Measurements from ENCODE around the gene TELO2. TPM values are rescaled to one million over a fixed set of nuclear protein-coding genes. Genes with fewer than 3 reads are reported as not detected.

The TELO2 gene
- total and polyA plus RNA-seq, 4 donors = 12.9 to 19.3 (median 16.2) TPM

DNA sequence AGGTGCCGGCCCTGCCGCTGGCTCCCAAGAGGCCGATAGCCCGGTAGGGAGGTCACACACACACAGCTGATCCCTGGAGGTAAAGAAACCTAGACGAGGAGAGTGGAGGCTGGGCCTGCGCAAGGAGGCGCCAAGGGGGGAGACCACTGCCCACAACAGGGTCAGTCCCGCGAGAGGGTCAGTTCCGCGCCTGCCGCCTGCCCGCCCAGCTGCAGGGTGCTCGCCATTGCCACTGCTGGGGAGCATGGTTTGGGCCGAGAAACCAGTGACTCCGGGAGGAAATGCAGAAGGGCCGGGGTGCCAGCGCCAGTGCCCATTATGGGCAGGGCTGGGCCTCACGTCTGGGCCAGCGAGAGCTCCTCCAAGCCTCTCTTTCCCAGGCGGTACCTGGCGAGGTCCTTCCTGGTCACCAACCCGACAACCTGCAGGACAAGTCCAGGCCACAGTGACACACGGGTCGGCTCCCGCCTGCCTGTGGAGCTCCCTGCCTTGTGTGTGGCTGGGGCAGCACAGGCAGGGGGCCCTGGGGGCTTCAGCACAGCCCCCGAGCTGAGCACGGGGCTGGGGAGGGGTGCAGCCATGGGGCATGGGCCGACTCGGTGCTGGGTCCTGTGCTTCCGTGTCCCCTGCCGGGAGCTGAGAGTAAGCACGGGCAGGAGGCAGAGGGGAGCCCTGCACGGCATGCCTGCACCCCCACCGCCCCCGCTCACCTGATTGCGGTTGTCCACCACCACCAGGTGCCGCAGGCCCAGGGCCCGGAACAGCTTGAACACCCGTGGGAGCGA is 46.7 kb upstream of the TELO2 start:
- WGBS = 95% methylated on average over 41 of the region's 41 CpGs
- H3K36me3 ChIP-seq (ENCODE audit: control insufficient read depth in 4 of 4, insufficient read depth in 3 of 4, low read depth in 1 of 4, low read length in 3 of 4) = peaks cover 0 to 26% (median 6%) of the 10 kb centered on the region in 4 donors
- no peak overlapping the region for H3K9ac ChIP-seq (ENCODE audit: low read depth in 1 of 2, low read length in 2 of 2)
- TF ChIP-seq HNF4A (conservative IDR thresholded peaks at IDR 0.05) (no peak), TAF1 (conservative IDR thresholded peaks at IDR 0.05) (no peak), YY1 (IDR thresholded peaks at IDR 0.05) (no peak), HNF4G (IDR thresholded peaks at IDR 0.05) (no peak), RXRA (IDR thresholded peaks at IDR 0.05) (no peak), FOXA1 (IDR thresholded peaks at IDR 0.05) (no peak), FOXA2 (IDR thresholded peaks at IDR 0.05) (no peak), RAD21 (IDR thresholded peaks at IDR 0.05) (no peak), NR2F2 (IDR thresholded peaks at IDR 0.05) (no peak), SP1 (IDR thresholded peaks at IDR 0.05) (no peak), JUND (IDR thresholded peaks at IDR 0.05) (no peak)
- TF ChIP-seq, protein P1, sequence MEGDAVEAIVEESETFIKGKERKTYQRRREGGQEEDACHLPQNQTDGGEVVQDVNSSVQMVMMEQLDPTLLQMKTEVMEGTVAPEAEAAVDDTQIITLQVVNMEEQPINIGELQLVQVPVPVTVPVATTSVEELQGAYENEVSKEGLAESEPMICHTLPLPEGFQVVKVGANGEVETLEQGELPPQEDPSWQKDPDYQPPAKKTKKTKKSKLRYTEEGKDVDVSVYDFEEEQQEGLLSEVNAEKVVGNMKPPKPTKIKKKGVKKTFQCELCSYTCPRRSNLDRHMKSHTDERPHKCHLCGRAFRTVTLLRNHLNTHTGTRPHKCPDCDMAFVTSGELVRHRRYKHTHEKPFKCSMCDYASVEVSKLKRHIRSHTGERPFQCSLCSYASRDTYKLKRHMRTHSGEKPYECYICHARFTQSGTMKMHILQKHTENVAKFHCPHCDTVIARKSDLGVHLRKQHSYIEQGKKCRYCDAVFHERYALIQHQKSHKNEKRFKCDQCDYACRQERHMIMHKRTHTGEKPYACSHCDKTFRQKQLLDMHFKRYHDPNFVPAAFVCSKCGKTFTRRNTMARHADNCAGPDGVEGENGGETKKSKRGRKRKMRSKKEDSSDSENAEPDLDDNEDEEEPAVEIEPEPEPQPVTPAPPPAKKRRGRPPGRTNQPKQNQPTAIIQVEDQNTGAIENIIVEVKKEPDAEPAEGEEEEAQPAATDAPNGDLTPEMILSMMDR (IDR thresholded peaks at IDR 0.05; ENCODE audit: low read depth, low read length, missing input control) = no peak
- TF ChIP-seq, protein P2, sequence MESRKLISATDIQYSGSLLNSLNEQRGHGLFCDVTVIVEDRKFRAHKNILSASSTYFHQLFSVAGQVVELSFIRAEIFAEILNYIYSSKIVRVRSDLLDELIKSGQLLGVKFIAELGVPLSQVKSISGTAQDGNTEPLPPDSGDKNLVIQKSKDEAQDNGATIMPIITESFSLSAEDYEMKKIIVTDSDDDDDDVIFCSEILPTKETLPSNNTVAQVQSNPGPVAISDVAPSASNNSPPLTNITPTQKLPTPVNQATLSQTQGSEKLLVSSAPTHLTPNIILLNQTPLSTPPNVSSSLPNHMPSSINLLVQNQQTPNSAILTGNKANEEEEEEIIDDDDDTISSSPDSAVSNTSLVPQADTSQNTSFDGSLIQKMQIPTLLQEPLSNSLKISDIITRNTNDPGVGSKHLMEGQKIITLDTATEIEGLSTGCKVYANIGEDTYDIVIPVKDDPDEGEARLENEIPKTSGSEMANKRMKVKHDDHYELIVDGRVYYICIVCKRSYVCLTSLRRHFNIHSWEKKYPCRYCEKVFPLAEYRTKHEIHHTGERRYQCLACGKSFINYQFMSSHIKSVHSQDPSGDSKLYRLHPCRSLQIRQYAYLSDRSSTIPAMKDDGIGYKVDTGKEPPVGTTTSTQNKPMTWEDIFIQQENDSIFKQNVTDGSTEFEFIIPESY (IDR thresholded peaks at IDR 0.05) = no peak
- TF ChIP-seq, protein P3, sequence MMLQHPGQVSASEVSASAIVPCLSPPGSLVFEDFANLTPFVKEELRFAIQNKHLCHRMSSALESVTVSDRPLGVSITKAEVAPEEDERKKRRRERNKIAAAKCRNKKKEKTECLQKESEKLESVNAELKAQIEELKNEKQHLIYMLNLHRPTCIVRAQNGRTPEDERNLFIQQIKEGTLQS (IDR thresholded peaks at IDR 0.05) = no peak
- TF ChIP-seq, protein P4, sequence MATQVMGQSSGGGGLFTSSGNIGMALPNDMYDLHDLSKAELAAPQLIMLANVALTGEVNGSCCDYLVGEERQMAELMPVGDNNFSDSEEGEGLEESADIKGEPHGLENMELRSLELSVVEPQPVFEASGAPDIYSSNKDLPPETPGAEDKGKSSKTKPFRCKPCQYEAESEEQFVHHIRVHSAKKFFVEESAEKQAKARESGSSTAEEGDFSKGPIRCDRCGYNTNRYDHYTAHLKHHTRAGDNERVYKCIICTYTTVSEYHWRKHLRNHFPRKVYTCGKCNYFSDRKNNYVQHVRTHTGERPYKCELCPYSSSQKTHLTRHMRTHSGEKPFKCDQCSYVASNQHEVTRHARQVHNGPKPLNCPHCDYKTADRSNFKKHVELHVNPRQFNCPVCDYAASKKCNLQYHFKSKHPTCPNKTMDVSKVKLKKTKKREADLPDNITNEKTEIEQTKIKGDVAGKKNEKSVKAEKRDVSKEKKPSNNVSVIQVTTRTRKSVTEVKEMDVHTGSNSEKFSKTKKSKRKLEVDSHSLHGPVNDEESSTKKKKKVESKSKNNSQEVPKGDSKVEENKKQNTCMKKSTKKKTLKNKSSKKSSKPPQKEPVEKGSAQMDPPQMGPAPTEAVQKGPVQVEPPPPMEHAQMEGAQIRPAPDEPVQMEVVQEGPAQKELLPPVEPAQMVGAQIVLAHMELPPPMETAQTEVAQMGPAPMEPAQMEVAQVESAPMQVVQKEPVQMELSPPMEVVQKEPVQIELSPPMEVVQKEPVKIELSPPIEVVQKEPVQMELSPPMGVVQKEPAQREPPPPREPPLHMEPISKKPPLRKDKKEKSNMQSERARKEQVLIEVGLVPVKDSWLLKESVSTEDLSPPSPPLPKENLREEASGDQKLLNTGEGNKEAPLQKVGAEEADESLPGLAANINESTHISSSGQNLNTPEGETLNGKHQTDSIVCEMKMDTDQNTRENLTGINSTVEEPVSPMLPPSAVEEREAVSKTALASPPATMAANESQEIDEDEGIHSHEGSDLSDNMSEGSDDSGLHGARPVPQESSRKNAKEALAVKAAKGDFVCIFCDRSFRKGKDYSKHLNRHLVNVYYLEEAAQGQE (IDR thresholded peaks at IDR 0.05) = no peak
- TF ChIP-seq, protein P5, sequence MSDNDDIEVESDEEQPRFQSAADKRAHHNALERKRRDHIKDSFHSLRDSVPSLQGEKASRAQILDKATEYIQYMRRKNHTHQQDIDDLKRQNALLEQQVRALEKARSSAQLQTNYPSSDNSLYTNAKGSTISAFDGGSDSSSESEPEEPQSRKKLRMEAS (IDR thresholded peaks at IDR 0.05) = no peak
- no peak overlapping the region for H3K4me3 ChIP-seq (ENCODE audit: low read depth in 1 of 3, low read length in 3 of 3)
- no peak for DNase-seq (ENCODE audit: low spot score)
- H3K4me1 ChIP-seq (ENCODE audit: control insufficient read depth in 4 of 4, insufficient read depth in 4 of 4, low read length in 3 of 4) = no peaks in the 10 kb centered on the region
- H3K27ac ChIP-seq (ENCODE audit: low read depth in 1 of 2, low read length in 2 of 2) = no peak overlapping the region
- no peaks in the 10 kb centered on the region for H3K9me3 ChIP-seq (ENCODE audit: control insufficient read depth in 4 of 4, low read length in 3 of 4)
- H3K27me3 ChIP-seq (ENCODE audit: control insufficient read depth in 4 of 4, insufficient read depth in 4 of 4, low read length in 3 of 4) = no peaks in the 10 kb centered on the region
